Hippocampal formation (tissue), 2 donors: ENCODE measurements around the gene TMEM225B.
"Not testable (repeated sequence)": the region's sequence is repeated elsewhere in the genome, so short reads cannot be mapped to it uniquely, and the experiment has no call there.

Source experiments
- DNase-seq, 2 donors: peaks; one replicate each; lab custom pipeline; 2025; lab: John Stamatoyannopoulos, UW

Gene TMEM225B

DNA sequence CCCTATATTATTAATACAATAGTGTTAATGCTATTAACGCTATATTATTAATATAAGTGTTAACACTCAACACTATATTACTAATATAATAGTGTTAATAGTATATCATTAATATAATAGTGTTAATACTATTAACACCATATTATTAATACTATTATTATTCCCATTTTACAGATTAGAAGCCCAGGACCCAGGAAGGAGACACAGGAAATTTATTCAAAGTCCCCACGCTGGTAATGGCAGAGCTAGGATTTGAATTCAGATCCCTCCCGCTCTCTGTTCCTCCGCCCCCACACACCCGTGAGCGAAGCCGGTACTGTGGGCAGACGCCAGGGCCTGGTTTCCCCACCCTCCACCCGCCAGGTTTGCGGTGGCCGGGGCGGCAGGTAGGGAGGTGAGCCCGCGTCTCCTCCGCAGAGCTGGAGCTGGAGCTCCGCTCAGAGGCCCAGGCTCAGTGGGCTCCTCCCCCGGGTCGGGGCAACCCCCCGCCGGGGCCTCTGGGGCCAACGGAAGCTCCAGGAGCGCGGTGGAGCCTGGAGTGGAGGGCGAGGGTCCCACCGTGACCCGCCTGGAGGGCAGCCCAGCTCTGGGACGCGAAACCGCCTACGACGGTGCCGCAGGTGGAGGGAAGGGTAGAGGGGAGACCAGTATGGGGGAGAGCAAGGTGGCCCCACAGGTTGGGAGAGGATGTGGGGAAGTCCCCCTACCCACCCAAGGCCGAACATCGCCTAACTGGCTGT lies at the start of gene TMEM225B:
Gene TMEM225B (plus strand): TSS at position 506 of the 740 bp plus-strand sequence. CDS start 6,122 bp downstream, outside the sequence.
- DNase-seq = no peak

GRCh38 chr7:99549545-99549944 lies 48.5 kb upstream of the TMEM225B start:
- not testable (repeated sequence) for DNase-seq

DNA sequence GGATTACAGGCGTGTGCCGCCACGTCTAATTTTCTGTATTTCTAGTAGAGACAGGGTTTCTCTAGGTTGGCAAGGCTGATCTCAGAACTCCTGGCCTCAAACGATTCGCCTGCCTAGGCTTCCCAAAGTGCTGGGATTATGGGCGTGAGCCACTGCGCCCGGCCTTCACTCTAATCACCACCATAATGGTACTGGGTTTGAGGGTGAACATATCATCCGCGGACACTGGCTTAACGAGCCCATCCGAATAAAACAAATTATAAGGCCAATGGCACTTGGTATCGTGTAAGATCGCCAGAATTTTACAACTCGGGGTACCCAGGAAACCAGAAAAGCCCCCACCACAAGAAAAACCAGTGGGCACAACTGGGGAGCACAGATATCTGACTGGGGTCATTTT lies 46.7 kb upstream of the TMEM225B start:
- no peak for DNase-seq

- DNase-seq = peak; percentile 83 to 84
Measured at GRCh38 chr7:99551767-99552463, 46.2 kb upstream of the TMEM225B start, which contains the start of gene FAM200A. TSS of gene FAM200A (minus strand) at chr7:99552114. CDS start at chr7:99548407, 3,707 bp downstream.

DNA sequence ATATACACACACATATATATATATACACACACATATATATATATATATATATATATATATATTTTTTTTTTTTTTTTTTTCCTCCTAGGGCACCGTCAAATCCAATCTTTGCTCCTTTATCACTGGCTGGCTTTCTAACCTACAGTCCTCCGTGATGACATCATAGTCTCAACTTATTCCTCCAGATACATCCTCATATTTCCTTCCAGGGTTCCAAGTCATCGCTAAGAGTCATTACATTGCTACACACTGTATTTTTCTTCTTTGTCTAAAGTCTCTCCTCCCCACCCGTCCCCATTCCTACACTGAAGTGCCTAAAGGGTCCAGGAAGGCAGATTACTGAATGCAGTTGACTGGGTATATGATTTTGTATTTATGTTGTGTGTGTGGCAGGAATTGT lies 45.0 kb upstream of the TMEM225B start:
- no peak for DNase-seq

DNA sequence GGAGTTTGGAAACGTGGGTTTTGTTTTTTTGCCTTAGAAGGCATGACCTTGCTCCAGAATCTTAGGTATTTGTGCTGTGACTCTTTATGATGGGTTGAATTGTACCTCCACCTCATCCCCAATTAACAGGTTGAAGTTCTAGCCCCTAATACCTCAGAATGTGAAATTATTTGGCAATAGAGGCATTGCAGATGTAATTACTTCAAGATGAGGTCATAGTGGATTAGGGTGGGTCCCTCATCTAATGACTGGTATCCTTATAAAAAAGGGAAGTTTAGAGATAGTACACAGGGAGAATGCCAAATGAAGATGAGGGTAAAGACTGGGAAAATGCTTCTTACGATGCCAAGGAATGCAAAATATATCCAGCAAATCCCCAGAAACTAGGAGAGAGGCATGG lies 43.1 kb upstream of the TMEM225B start:
- DNase-seq = no peak

DNA sequence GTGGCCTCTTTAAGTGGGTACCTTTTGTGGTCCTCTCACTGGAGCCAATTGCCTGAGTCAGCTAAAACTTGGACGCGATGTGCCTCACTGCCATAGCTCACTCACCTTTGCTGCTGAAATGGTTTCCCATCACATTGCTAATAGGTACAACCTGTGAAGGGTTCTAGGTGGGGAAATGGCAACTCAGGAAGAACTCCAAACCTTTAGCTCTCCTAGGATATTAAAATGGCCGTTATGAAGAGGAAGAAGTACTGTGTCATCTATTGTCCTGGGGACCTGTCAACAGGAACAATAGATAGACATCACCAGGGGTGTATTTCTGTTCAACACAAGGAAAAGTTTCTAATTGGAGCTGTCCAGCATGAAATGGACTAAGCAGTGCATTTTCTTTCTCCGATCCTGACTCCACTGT lies 40.9 kb upstream of the TMEM225B start:
- no peak for DNase-seq

DNA sequence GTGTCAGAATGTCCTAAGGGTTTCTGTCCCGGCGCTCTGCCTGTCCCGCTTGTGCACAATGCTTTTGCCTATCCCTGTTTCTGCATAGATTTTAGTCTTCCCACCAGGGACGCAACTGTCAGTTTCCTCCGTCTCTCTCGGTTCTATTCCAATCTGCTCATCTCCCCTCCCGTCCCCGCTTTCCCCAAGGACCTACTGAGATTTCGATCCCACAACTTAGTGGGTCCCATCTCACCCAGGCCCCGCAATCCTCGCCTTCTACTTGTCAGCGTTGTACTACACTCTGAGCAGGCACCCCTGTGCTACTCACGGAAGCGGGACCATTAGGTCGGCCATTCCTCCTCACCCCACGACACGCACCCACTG lies 40.1 kb upstream of the TMEM225B start:
- no peak for DNase-seq

GRCh38 chr7:99558306-99559174 lies 39.5 kb upstream of the TMEM225B start, which contains the start of gene ZNF655:
TSS of gene ZNF655 (plus strand) at chr7:99558642. CDS start at chr7:99560560, 1,918 bp downstream.
- DNase-seq = peak; percentile 77 to 89

DNA sequence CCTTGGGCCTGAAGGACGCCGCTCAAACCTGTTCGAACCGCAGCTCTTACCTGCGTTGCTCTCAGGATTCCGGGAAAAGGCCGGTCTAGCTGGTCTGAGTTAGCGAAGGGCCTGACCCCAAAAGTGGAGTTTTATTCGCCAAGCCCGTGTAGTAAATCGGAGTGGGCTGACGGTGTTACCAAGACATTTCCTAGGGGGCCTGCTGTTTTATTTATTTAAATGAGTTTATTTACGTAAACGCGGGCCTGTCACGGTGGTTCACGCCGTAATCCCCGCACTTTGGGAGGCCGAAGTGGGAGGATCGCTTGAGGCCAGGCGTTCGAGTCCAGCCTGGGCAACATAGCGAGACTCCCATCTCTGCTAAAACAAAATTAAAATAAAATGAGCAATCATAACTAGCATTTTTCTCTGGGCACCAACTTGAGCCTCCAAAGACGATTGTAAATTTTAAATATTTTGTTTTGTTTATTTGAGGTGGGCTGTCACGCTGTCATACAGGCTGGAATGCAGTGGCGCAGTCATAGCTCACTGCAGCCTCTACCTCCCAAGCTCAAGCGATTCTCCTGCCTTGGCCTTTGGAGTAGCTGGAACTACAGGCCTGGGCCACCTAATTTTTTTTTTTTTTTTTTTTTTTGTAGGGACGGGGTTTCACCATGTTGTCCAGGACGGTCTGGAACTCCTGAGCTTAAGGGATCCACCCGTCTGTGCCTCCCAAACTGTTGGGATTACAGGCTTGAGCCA lies 38.7 kb upstream of the TMEM225B start:
- no peak for DNase-seq

GRCh38 chr7:99560834-99561736 lies 37.0 kb upstream of the TMEM225B start:
- DNase-seq = no peak

- no peak for DNase-seq
Measured at GRCh38 chr7:99561737-99562051, 36.4 kb upstream of the TMEM225B start.

DNA sequence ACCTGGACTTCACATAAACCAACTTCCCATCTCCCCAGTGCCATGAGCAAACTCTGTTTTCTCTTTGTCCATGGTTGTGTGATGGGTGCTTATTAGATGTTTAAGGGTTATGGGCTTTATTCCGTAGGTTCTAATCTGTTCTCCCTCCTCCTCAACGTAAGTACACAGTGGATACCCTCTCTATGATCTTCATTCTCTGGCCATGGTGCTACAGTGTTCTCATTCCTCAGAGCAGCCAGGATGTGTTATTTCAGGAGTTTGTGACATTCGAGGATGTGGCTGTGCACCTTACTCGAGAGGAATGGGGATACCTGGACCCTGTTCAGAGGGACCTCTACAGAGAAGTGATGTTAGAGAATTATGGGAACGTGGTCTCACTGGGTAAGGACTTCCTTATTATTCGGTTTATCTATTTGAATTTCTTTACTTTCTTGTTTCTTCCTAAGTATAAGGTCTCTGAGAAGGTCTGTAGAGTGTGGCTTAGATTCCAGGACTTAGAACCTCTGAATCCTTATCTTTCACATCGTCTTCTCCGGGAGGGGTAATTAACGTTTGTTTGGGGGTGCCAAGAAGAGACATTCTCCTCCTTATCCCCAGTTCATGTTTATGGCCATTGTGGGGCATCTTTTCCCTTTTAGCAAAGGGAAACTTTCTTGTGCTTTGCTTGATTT lies 35.8 kb upstream of the TMEM225B start:
- DNase-seq = no peak

DNA sequence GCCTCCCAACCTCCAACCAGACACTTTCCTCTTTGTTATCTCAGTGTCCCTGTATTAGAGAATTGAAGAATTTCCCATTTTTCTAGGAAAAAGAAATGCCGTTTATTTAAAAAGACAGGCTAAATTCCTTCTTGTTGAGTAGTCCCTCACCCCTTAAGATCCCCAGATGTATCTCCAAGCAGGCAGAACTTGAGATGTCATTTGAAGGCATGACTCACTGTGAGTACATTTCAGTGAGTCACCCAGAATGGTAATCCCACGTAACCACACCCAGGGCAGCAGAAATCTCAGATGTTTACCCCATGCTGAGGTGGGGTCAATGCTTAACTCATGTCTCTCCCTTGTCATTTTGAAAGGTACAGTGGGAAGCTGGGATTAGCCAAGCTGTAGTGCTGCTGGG lies 35.2 kb upstream of the TMEM225B start:
- no peak for DNase-seq

GRCh38 chr7:99563650-99564049 lies 34.4 kb upstream of the TMEM225B start:
- DNase-seq = no peak

DNA sequence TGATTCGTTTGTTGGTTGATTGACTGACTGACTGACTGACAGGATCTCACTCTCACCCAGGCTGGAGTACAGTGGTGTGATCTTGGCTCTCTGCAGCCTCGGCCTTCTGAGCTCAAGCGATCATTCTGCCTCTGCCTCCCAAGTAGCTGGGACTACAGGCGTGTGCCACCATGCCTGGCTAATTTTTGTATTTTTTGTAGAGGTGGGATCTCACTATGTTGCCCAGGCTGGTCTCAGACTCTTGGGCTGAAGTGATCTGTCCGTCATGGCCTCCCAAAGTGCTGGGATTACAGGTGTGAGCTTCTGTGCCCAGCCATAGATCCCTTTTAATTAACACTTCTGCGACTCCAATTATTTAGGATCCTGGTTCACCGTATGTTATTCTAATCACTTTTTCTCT lies 29.3 kb upstream of the TMEM225B start:
- DNase-seq = not testable (repeated sequence)

DNA sequence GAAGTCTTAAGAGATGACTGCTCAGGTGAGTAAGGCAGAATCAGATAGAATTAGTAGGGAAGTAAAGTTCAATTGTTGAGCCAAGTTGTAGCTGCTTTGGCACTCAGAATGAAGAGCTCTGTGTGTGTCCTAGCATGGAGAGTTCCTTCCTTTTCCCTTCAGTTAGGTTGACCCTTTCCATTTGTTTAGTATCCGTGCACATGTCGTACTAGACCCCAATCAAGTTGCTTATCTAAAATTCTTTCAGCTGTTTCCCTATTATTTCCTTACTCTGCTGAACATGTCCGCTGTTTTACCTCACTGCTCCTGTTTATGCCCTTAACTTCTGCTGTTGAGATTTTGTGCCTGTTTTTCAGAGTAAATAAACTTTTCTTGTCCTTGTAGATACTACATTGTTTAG lies 26.3 kb upstream of the TMEM225B start:
- DNase-seq = no peak

DNA sequence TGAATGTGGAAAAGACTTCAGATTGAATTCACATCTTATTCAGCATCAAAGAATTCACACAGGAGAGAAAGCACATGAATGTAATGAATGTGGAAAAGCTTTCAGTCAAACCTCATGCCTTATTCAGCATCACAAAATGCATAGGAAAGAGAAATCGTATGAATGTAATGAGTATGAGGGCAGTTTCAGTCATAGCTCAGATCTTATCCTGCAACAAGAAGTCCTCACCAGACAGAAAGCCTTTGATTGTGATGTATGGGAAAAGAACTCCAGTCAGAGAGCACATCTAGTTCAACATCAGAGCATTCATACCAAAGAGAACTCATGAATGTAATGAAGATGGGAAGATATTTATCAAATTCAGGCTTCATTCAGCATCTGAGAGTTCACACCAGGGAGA lies 24.8 kb upstream of the TMEM225B start:
- no peak for DNase-seq

DNA sequence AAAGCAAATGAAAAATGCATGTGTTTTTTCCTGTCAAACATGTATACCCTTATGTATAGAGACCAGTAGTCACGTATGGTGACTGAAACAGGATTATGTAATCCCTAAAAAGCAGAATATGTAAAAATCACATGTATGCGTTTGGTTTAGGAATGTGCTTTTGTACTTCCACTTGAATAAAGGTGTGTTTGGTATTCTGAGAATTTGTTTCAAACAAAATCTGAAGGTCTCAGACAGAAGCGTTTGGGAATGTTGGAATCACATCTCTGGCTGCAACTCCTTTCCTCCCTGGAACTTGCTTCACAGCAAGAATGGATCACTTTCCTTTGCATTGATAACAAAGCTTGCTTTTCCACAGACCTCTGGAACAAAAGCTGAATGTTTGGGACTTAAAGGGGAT lies 21.8 kb upstream of the TMEM225B start:
- DNase-seq = no peak
